Immature natural killer cell (primary cell): ENCODE data around the gene CTNNA3. TPM values are rescaled to one million over a fixed set of nuclear protein-coding genes. Genes with fewer than 3 reads are reported as not detected.
"Not testable (repeated sequence)": the region's sequence is repeated elsewhere in the genome, so short reads cannot be mapped to it uniquely, and the experiment has no call there.

Experiments
- DNase-seq, 3 donors: peaks; one replicate each; pipeline ENCODE4 v3.0.0; 2022; ENCODE audit warnings: mixed read lengths in 1 of 3
- H3K27ac Mint-ChIP-seq, 6 donors: one replicate each; pipeline ENCODE4 v1.8.0; 2020; ENCODE audit warnings: mixed read lengths in 6 of 6, mild to moderate bottlenecking in 5 of 6, inconsistent platforms in 4 of 6, moderate library complexity in 3 of 6
- H3K27me3 Mint-ChIP-seq, 3 donors: one replicate each; pipeline ENCODE4 v1.8.0; 2020 to 2021; ENCODE audit warnings: low read depth in 3 of 3, mild to moderate bottlenecking in 3 of 3, mixed read lengths in 3 of 3, moderate library complexity in 3 of 3, inconsistent platforms in 1 of 3
- H3K36me3 Mint-ChIP-seq, 3 donors: one replicate each; pipeline ENCODE4 v1.8.0; 2020; ENCODE audit warnings: mixed read lengths in 3 of 3, inconsistent platforms in 2 of 3, mild to moderate bottlenecking in 2 of 3
- H3K4me1 Mint-ChIP-seq, 2 donors: one replicate each; pipeline ENCODE4 v1.8.0; 2020; ENCODE audit warnings: inconsistent platforms in 2 of 2, mild to moderate bottlenecking in 2 of 2, mixed read lengths in 2 of 2, moderate library complexity in 1 of 2
- H3K4me3 Mint-ChIP-seq, 5 donors: one replicate each; pipeline ENCODE4 v1.8.0; 2020; ENCODE audit warnings: mild to moderate bottlenecking in 5 of 5, mixed read lengths in 5 of 5, inconsistent platforms in 3 of 5, moderate library complexity in 3 of 5
- H3K9me3 Mint-ChIP-seq, 6 donors: one replicate each; pipeline ENCODE4 v1.8.0; 2020; ENCODE audit warnings: mild to moderate bottlenecking in 6 of 6, mixed read lengths in 6 of 6, inconsistent platforms in 4 of 6, moderate library complexity in 3 of 6
- polyA plus RNA-seq, 3 donors: library from polyadenylated mRNA; unstranded; fragments of 300-500 nt; fragmentation: Illumina TruSeq; gene quantifications; one replicate each; pipeline ENCODE4 v1.2.3, GENCODE V29; 2021

CTNNA3 gene
- polyA plus RNA-seq, 3 donors from 2014 or later = not detected

DNA sequence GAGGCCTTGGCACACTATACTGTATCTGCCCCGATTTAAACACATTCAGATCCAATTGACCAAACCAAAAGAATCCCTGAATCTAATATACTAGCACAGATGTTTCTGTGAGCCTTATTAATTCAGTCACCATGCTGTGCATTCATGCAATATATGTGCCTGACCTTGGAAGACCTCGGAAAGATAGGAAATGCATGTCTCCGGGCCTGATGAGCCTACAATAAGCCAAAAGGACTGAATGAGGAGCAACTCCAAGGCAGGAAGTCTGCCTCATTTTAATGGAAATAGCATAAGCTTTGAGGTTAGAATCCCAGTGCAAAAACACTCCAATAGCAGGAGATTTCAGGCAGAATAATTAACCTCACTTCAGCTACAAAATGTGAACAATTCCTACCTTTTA is 453.5 kb downstream of the CTNNA3 start:
- Mint-ChIP-seq H3K36me3 (no peaks in the 10 kb centered on the region), H3K4me3 (no peak overlapping the region), H3K27me3 (no peaks in the 10 kb centered on the region), H3K4me1 (no peaks in the 10 kb centered on the region), H3K9me3 (peaks cover 3 to 19% (median 7%) of the 10 kb centered on the region in 6 donors), H3K27ac (no peak overlapping the region)
- DNase-seq = no peak

DNA sequence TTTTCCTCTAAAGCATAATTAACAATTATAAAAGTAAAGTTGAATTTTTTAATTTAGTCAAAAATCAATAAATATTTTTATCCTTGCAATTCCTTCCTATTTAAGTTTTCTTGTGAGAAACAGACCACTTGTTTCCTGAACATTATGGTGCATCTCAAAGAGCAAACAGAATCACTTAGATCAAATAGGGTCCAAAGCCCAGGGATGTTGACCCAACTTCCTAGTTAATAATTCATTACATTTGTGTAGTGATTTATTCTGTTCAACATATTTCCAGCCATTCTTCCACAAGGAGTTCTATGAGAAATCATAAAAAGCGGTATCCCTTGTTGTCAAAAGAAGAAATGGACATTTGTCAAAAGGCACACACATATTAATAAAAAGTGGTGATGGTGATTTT is 454.5 kb downstream of the CTNNA3 start:
- H3K9me3 Mint-ChIP-seq = peaks cover 3 to 20% (median 8%) of the 10 kb centered on the region in 6 donors
- no peak overlapping the region for H3K4me3 Mint-ChIP-seq
- no peaks in the 10 kb centered on the region for H3K4me1 Mint-ChIP-seq
- no peak for DNase-seq
- no peaks in the 10 kb centered on the region for H3K27me3 Mint-ChIP-seq
- no peaks in the 10 kb centered on the region for H3K36me3 Mint-ChIP-seq
- no peak overlapping the region for H3K27ac Mint-ChIP-seq

GRCh38 chr10:67239864-67240497 is 456.0 kb downstream of the CTNNA3 start:
- Mint-ChIP-seq H3K4me1 (no peaks in the 10 kb centered on the region), H3K27ac (no peak overlapping the region), H3K4me3 (no peak overlapping the region), H3K27me3 (no peaks in the 10 kb centered on the region), H3K36me3 (no peaks in the 10 kb centered on the region), H3K9me3 (peaks cover 3 to 17% (median 8%) of the 10 kb centered on the region in 6 donors)
- no peak for DNase-seq

GRCh38 chr10:67230680-67231500 is 465.1 kb downstream of the CTNNA3 start:
- H3K36me3 Mint-ChIP-seq, H3K27me3 Mint-ChIP-seq, H3K27ac Mint-ChIP-seq, H3K4me3 Mint-ChIP-seq, H3K4me1 Mint-ChIP-seq, DNase-seq: not testable (repeated sequence)
- H3K9me3 Mint-ChIP-seq = peaks cover 18 to 43% (median 34%) of the 10 kb centered on the region in 6 donors

DNA sequence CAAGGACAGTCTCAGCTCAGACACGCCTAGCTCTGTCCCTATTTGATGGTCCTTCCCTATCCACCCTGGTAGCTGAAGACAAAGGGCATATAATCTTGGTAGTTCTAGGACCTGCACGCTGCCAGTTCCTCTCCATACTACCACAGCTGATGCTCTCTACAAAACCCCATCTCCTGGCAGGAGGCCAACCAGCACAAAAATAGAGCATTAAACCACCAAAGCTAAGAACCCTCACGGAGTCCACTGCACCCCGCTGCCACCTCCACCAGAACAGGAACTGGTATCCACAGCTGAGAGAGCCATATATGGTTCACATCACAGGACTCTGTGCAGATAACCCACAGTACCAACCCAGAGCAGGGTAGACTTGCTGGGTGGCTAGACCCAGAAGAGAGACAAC is 470.8 kb downstream of the CTNNA3 start:
- H3K4me1 Mint-ChIP-seq = no peaks in the 10 kb centered on the region
- no peaks in the 10 kb centered on the region for H3K36me3 Mint-ChIP-seq
- DNase-seq = no peak
- no peak overlapping the region for H3K4me3 Mint-ChIP-seq
- peaks cover 20 to 50% (median 35%) of the 10 kb centered on the region in 6 donors for H3K9me3 Mint-ChIP-seq
- peaks cover 0 to 4% (median 3%) of the 10 kb centered on the region in 3 donors for H3K27me3 Mint-ChIP-seq
- H3K27ac Mint-ChIP-seq = no peak overlapping the region

DNA sequence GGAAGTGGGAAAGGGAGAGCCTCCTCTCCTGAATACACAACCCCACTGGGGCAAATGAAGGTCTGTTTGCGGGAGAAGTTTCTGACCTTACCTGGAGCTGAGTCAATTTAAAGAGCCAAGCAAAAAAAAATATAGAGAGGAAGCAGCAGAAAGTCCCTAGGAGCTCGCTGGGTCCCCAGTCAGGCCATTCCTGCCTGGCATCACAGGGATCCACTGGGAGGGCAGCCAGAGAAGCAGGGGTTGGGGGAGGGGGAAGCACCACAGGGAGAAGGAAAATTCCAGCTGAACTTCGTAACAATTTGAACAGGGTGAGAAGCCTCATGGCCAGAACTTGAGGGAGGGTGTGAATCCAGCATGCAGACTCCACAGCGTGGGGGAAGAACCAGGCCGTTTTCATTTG is 471.4 kb downstream of the CTNNA3 start:
- no peak for DNase-seq
- H3K27ac Mint-ChIP-seq = no peak overlapping the region
- peaks cover 0 to under 1% (median 0%) of the 10 kb centered on the region in 3 donors for H3K27me3 Mint-ChIP-seq
- H3K4me3 Mint-ChIP-seq = no peak overlapping the region
- no peaks in the 10 kb centered on the region for H3K4me1 Mint-ChIP-seq
- H3K36me3 Mint-ChIP-seq = no peaks in the 10 kb centered on the region
- peaks cover 20 to 44% (median 29%) of the 10 kb centered on the region in 6 donors for H3K9me3 Mint-ChIP-seq

GRCh38 chr10:67222934-67223333 is 473.1 kb downstream of the CTNNA3 start:
- Mint-ChIP-seq H3K36me3 (no peaks in the 10 kb centered on the region), H3K9me3 (peaks cover 14 to 37% (median 21%) of the 10 kb centered on the region in 6 donors), H3K27me3 (no peaks in the 10 kb centered on the region), H3K4me3 (no peak overlapping the region), H3K27ac (no peak overlapping the region), H3K4me1 (no peaks in the 10 kb centered on the region)
- DNase-seq = no peak

DNA sequence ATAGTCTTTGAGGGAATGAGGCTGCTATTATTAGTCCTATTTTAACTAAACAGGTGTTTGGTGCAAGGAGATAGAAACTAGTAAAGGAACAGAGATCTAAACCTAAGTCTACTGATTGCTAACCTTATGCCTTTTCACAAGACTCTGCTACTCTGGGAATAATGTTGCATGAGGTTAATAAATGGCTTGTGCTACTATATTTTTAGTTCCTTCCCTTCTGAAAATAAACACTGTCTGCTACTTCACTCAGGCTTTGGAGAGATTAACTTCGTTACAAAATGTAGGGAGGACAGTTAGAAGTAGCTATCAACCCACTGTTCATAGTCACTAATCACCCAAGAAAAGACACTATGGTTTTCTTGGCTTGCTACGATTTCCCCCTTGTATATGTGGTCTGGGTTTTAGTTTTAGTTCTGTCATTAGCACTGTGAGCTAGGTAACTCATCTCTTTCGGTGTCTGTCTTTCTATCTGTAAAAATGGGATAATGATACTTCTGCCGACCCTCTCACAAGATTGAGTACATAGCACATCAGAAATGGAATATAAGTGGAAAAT is 474.0 kb downstream of the CTNNA3 start:
- Mint-ChIP-seq H3K27me3 (no peaks in the 10 kb centered on the region), H3K4me3 (no peak overlapping the region), H3K36me3 (no peaks in the 10 kb centered on the region), H3K27ac (no peak overlapping the region), H3K4me1 (no peaks in the 10 kb centered on the region), H3K9me3 (peaks cover 12 to 28% (median 15%) of the 10 kb centered on the region in 6 donors)
- DNase-seq = no peak

DNA sequence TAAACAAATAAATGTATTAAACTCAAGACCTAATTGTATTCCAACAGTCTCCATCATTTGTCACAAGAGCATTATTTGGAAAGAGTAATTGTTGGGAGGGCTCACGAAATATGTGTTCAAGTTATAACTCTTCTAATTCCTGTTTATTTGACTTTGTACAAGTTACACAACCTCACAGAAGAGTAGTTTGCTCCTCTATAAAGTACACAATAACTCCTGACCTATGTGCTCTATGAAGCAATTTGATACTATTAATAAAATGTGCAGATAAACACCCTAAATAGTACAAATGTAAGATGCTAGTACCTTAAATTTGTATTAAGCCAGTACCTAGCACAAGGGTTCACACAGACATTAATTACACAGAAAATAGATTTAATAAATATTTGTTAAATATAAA is 484.3 kb downstream of the CTNNA3 start:
- DNase-seq = no peak
- Mint-ChIP-seq H3K4me1 (no peaks in the 10 kb centered on the region), H3K27ac (no peak overlapping the region), H3K9me3 (peaks cover 0 to 5% (median 1%) of the 10 kb centered on the region in 6 donors), H3K27me3 (peaks cover 0 to 7% (median 0%) of the 10 kb centered on the region in 3 donors), H3K4me3 (no peak overlapping the region), H3K36me3 (no peaks in the 10 kb centered on the region)

GRCh38 chr10:67207923-67208322 is 488.1 kb downstream of the CTNNA3 start:
- H3K9me3 Mint-ChIP-seq = peaks cover 2 to 16% (median 9%) of the 10 kb centered on the region in 6 donors
- DNase-seq, H3K36me3 Mint-ChIP-seq, H3K4me1 Mint-ChIP-seq, H3K4me3 Mint-ChIP-seq, H3K27ac Mint-ChIP-seq, H3K27me3 Mint-ChIP-seq: not testable (repeated sequence)

GRCh38 chr10:67200913-67201564 is 495.0 kb downstream of the CTNNA3 start:
- no peak for DNase-seq
- Mint-ChIP-seq H3K9me3 (peaks cover 5 to 21% (median 10%) of the 10 kb centered on the region in 6 donors), H3K4me3 (no peak overlapping the region), H3K36me3 (no peaks in the 10 kb centered on the region), H3K27ac (no peak overlapping the region), H3K27me3 (no peaks in the 10 kb centered on the region), H3K4me1 (no peaks in the 10 kb centered on the region)

GRCh38 chr10:67175354-67175753 is 520.6 kb downstream of the CTNNA3 start:
- Mint-ChIP-seq H3K27ac (no peak overlapping the region), H3K4me3 (no peak overlapping the region)

DNA sequence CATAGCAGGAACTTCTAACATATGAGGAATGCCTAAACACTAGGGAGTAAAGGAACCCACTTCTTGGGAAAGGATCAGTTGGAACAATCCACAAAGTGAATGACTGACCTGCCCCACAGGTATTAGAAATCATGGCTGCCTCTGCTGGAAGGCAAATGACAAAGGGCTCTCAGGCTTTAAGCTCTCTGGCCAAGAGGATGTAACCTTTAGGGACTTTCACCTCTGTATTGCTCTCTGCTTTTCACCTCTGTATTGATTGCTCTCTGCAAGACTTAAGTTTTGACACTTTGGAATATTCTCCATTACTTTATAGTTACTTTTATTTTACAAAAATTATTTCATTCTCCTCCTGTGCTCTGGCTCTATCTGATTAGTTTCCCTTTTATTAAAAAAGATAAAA is 522.2 kb downstream of the CTNNA3 start:
- Mint-ChIP-seq H3K4me3 (no peak overlapping the region), H3K9me3 (peaks cover 2 to 30% (median 12%) of the 10 kb centered on the region in 6 donors), H3K4me1 (no peaks in the 10 kb centered on the region), H3K27me3 (no peaks in the 10 kb centered on the region), H3K36me3 (no peaks in the 10 kb centered on the region), H3K27ac (no peak overlapping the region)
- DNase-seq = no peak

More at GRCh38 chr10:67175354-67175753, 520.6 kb downstream of the CTNNA3 start:
- peaks cover 0 to 18% (median 6%) of the 10 kb centered on the region in 6 donors for H3K9me3 Mint-ChIP-seq
- no peaks in the 10 kb centered on the region for H3K36me3 Mint-ChIP-seq
- no peak for DNase-seq
- no peaks in the 10 kb centered on the region for H3K27me3 Mint-ChIP-seq
- no peaks in the 10 kb centered on the region for H3K4me1 Mint-ChIP-seq

- H3K36me3 Mint-ChIP-seq = no peaks in the 10 kb centered on the region
- peaks cover 3 to 46% (median 20%) of the 10 kb centered on the region in 6 donors for H3K9me3 Mint-ChIP-seq
- H3K27me3 Mint-ChIP-seq = no peaks in the 10 kb centered on the region
- no peaks in the 10 kb centered on the region for H3K4me1 Mint-ChIP-seq
- no peak overlapping the region for H3K27ac Mint-ChIP-seq
- DNase-seq = no peak
- no peak overlapping the region for H3K4me3 Mint-ChIP-seq
Measured at GRCh38 chr10:67171970-67172369, 524.0 kb downstream of the CTNNA3 start.
